ENCODE measurements around the gene MBD5. TPM values are rescaled to one million over a fixed set of nuclear protein-coding genes. Genes with fewer than 3 reads are reported as not detected.

The MBD5 gene
- total RNA-seq, 6 experiments from 2014 or later, result 7.9 to 15.6 (median 11.9) TPM

GRCh38 chr2:148554459-148555247, 533.8 kb downstream of the MBD5 start:
- 61% methylated on average over 6 of the region's 6 CpGs for WGBS (ENCODE audit: insufficient coverage, low coverage, low lambda C conversion rate, missing lambda C conversion rate)
- intact Hi-C loops (cut with DNase I), result no loop called here
- TF ChIP-seq POLR2A (IDR thresholded peaks at IDR 0.05) (no peak), CTCF (IDR thresholded peaks at IDR 0.05) (no peak)

GRCh38 chr2:148555622-148556294, 534.9 kb downstream of the MBD5 start:
- no peak for TF ChIP-seq CTCF (IDR thresholded peaks at IDR 0.05)
- TF ChIP-seq POLR2A (IDR thresholded peaks at IDR 0.05), result no peak
- DNase-seq, result no peak
- H3K27ac ChIP-seq, result no peak overlapping the region
- H3K27me3 ChIP-seq, result no peaks in the 10 kb centered on the region
- no peaks in the 10 kb centered on the region for H3K4me1 ChIP-seq
- no peak for ATAC-seq
- no peaks in the 10 kb centered on the region for H3K9me3 ChIP-seq
- WGBS (ENCODE audit: insufficient coverage, low coverage, low lambda C conversion rate, missing lambda C conversion rate), result 72% methylated on average over 6 of the region's 6 CpGs
- no peaks in the 10 kb centered on the region for H3K36me3 ChIP-seq
- no peak overlapping the region for H3K4me3 ChIP-seq
- intact Hi-C loops (cut with DNase I), result no loop called here

More at GRCh38 chr2:148554459-148555247, 533.8 kb downstream of the MBD5 start:
- no peaks in the 10 kb centered on the region for H3K9me3 ChIP-seq
- no peak overlapping the region for H3K4me3 ChIP-seq
- DNase-seq, result no peak
- H3K36me3 ChIP-seq, result no peaks in the 10 kb centered on the region
- H3K27ac ChIP-seq, result no peak overlapping the region
- no peaks in the 10 kb centered on the region for H3K27me3 ChIP-seq
- H3K4me1 ChIP-seq, result no peaks in the 10 kb centered on the region
- ATAC-seq, result no peak

GRCh38 chr2:148557844-148558436, 537.0 kb downstream of the MBD5 start:
- ATAC-seq (no peak), DNase-seq (no peak)
- intact Hi-C loops (cut with DNase I), result no loop called here
- Histone ChIP-seq H3K27me3 (no peaks in the 10 kb centered on the region), H3K27ac (no peak overlapping the region), H3K9me3 (no peaks in the 10 kb centered on the region), H3K4me3 (no peak overlapping the region), H3K36me3 (no peaks in the 10 kb centered on the region), H3K4me1 (no peaks in the 10 kb centered on the region)
- TF ChIP-seq POLR2A (IDR thresholded peaks at IDR 0.05) (no peak), CTCF (IDR thresholded peaks at IDR 0.05) (no peak)
- 81% methylated on average over 5 of the region's 5 CpGs for WGBS (ENCODE audit: insufficient coverage, low coverage, low lambda C conversion rate, missing lambda C conversion rate)

GRCh38 chr2:148560496-148560895, 539.6 kb downstream of the MBD5 start:
- Histone ChIP-seq H3K4me3 (no peak overlapping the region), H3K4me1 (no peaks in the 10 kb centered on the region), H3K27me3 (no peaks in the 10 kb centered on the region), H3K9me3 (no peaks in the 10 kb centered on the region), H3K27ac (no peak overlapping the region), H3K36me3 (no peaks in the 10 kb centered on the region)
- intact Hi-C loops (cut with DNase I), result no loop called here
- DNase-seq (no peak), ATAC-seq (no peak)
- no CpG with 5 or more reads among the region's 5 CpGs for WGBS (ENCODE audit: insufficient coverage, low coverage, low lambda C conversion rate, missing lambda C conversion rate)
- TF ChIP-seq POLR2A (IDR thresholded peaks at IDR 0.05) (no peak), CTCF (IDR thresholded peaks at IDR 0.05) (no peak)
